HL-60 (cell line): ENCODE measurements around the gene BLOC1S4.

Experiments used
- GABPA ChIP-seq: IDR thresholded peaks from 2 replicates; pipeline ENCODE4 v1.6.1; 2012; ENCODE audit warnings: low read depth
- POLR2AphosphoS5 ChIP-seq: IDR thresholded peaks from 2 replicates; pipeline ENCODE4 v1.6.1; 2012; ENCODE audit warnings: low read depth
- REST ChIP-seq: IDR thresholded peaks from 2 replicates; pipeline ENCODE4 v1.6.1; 2012; ENCODE audit warnings: low read depth; ENCODE audit not compliant: insufficient replicate concordance
- SPI1 ChIP-seq: IDR thresholded peaks from 2 replicates; pipeline ENCODE4 v1.6.1; 2012; ENCODE audit warnings: low read depth, mild to moderate bottlenecking, borderline replicate concordance
- TF ChIP-seq, protein P1 (sequence below): IDR thresholded peaks from one replicate; pipeline ENCODE4 v1.5.1; 2011; ENCODE audit warnings: low read length, control low read depth, inconsistent platforms; ENCODE audit not compliant: insufficient read depth

DNA sequence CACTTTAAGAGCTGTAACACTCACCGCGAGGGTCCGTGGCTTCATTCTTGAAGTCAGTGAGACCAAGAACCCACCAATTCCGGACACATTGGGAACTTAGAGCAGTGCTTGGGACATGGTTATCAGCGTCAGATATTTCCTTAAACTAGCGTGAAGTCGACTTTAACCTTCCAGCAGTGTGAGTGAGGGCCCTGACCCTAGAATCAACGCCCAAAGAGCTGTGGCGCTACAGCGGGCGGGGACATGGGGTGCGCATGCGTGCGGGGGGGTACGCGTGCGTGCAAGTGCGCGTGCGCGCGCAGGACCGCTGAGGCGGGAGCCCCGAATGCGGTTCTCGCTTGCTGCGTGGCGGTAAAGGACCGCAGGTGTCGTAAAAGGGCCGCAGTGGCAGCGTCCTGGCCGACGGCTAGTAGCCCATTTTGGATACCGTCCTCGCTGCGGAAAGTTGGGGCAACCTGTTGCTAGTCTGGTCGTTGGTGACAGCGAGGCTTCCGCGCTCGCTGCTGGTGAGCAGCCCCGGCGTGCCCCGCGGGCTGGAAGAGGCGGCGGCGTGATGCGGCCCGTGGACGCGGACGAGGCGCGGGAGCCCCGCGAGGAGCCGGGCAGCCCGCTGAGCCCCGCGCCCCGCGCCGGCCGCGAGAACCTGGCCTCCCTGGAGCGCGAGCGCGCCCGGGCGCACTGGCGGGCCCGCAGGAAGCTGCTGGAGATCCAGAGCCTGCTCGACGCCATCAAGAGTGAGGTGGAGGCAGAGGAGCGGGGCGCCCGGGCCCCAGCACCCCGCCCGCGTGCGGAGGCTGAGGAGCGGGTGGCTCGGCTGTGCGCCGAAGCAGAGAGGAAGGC lies 42.1 kb upstream of the BLOC1S4 start:
- TF ChIP-seq REST (peak; percentile 59), SPI1 (no peak), POLR2AphosphoS5 (peak; percentile 94), GABPA (no peak)
- TF ChIP-seq, protein P1, sequence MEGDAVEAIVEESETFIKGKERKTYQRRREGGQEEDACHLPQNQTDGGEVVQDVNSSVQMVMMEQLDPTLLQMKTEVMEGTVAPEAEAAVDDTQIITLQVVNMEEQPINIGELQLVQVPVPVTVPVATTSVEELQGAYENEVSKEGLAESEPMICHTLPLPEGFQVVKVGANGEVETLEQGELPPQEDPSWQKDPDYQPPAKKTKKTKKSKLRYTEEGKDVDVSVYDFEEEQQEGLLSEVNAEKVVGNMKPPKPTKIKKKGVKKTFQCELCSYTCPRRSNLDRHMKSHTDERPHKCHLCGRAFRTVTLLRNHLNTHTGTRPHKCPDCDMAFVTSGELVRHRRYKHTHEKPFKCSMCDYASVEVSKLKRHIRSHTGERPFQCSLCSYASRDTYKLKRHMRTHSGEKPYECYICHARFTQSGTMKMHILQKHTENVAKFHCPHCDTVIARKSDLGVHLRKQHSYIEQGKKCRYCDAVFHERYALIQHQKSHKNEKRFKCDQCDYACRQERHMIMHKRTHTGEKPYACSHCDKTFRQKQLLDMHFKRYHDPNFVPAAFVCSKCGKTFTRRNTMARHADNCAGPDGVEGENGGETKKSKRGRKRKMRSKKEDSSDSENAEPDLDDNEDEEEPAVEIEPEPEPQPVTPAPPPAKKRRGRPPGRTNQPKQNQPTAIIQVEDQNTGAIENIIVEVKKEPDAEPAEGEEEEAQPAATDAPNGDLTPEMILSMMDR = no peak
